Fibroblast of pulmonary artery (primary cell): ENCODE measurements around the gene MYRIP.
"Not testable (repeated sequence)": the region's sequence is repeated elsewhere in the genome, so short reads cannot be mapped to it uniquely, and the experiment has no call there.

ENCODE experiments used
- DNase-seq: peaks from one replicate; pipeline ENCODE4 v3.0.0-alpha.2; 2010; ENCODE audit warnings: low read depth
- H3K4me3 ChIP-seq: replicated peaks from 2 replicates; pipeline ENCODE4 v1.5.1; 2011; ENCODE audit warnings: low read depth, mild to moderate bottlenecking, control low read depth, low read length, moderate library complexity
- TF ChIP-seq, protein P1 (sequence below): IDR thresholded peaks from 2 replicates; pipeline ENCODE4 v1.5.1; 2011; ENCODE audit warnings: mild to moderate bottlenecking, control low read depth, low read length, inconsistent platforms; ENCODE audit errors: missing control alignments

MYRIP gene

DNA sequence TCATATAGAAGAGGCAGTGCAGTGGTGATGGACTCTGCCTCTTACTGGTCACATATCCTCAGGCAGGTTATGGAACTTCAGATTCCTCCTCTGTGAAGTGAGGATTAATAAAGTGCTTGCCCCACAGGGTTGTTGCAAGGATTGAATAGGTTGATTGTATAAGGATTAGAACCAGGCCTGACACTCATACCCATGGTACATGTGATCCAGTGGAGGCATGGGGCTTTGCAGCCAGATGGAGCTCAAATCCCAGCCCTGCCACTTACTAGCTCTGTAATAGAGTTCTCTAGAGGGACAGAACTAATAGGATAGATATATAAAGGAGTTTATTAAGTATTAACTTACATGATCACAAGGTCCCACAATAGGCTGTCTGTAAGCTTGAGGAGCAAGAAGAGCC lies 315.5 kb downstream of the MYRIP start:
- TF ChIP-seq, protein P1, sequence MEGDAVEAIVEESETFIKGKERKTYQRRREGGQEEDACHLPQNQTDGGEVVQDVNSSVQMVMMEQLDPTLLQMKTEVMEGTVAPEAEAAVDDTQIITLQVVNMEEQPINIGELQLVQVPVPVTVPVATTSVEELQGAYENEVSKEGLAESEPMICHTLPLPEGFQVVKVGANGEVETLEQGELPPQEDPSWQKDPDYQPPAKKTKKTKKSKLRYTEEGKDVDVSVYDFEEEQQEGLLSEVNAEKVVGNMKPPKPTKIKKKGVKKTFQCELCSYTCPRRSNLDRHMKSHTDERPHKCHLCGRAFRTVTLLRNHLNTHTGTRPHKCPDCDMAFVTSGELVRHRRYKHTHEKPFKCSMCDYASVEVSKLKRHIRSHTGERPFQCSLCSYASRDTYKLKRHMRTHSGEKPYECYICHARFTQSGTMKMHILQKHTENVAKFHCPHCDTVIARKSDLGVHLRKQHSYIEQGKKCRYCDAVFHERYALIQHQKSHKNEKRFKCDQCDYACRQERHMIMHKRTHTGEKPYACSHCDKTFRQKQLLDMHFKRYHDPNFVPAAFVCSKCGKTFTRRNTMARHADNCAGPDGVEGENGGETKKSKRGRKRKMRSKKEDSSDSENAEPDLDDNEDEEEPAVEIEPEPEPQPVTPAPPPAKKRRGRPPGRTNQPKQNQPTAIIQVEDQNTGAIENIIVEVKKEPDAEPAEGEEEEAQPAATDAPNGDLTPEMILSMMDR: no peak
- DNase-seq: no peak
- H3K4me3 ChIP-seq: no peak overlapping the region

DNA sequence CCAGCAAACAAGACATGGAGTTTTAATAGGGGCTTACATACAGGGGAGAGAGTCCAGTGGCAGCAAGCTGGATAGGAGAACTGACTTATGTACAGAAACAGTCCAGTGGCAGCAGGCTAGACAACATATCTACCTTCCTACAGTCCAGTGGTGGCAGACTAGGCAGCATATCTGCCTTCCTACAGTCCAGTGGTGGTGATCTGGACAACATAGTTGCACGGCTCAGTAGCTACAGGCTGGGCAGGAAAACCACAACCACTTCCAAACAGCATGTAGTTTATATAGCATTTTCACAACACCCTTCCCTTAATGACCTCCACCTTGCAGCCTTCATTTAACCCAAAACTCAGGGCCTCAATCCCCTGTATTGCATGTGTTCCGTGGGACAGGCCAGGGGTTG lies 318.8 kb downstream of the MYRIP start:
- no peak overlapping the region for H3K4me3 ChIP-seq
- no peak for DNase-seq
- TF ChIP-seq, protein P1: no peak

DNA sequence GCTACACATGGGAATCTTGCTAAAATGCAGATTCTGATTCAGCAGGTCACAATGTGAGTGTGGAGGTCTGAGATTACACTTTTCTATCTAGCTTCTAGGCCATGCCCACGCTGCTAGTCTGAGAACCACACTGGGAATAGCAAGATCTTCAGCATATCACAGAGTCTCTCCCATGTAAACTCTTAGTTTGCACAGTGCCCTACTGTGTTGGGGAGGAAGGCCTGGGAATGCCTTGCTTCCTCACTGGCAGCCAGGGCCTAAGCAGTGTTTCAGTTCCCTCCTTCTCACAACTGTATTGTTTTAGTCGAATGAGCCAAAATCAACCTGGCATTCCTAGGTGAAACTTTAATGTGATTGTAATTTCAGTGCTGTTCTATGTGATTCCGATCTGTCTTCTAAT lies 320.1 kb downstream of the MYRIP start:
- TF ChIP-seq, protein P1: no peak
- DNase-seq: no peak
- no peak overlapping the region for H3K4me3 ChIP-seq

DNA sequence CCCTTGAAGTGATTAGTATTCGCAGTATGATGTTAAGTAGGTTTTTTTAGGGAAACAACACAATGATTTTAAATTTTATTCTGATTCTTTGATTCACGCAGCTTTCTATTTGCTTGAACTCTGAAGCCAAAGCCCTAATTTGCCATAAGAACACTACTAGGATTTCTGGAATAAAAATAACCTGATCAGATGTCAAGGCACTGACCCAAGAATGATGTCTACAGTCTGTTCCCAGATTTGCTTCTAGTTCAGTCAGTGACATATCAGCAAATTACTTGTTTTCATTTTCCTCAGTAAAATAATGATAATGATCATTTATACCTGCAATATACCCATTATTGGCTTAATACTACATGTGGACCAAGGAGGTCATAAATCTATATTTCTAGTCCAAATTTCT lies 320.6 kb downstream of the MYRIP start:
- no peak for DNase-seq
- TF ChIP-seq, protein P1: no peak
- no peak overlapping the region for H3K4me3 ChIP-seq

DNA sequence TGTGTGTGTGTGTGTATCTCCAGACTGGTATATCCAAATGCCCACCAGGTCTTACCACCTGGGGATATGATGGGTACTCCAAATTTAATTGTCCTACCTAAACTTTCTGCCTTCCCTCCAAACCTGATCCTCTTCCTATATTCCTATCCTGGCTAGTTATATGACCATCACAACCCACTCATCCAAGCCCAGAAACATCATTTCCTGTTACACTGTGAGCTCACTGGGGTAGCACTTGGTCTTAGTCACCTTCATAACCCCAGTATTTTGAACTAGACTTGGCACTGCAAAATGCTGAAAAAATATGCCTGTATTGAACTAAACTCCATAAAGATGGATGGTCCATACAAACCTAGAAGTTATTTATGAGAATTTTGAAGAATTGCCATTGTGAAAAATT lies 321.3 kb downstream of the MYRIP start:
- TF ChIP-seq, protein P1: no peak
- H3K4me3 ChIP-seq: no peak overlapping the region
- DNase-seq: no peak

DNA sequence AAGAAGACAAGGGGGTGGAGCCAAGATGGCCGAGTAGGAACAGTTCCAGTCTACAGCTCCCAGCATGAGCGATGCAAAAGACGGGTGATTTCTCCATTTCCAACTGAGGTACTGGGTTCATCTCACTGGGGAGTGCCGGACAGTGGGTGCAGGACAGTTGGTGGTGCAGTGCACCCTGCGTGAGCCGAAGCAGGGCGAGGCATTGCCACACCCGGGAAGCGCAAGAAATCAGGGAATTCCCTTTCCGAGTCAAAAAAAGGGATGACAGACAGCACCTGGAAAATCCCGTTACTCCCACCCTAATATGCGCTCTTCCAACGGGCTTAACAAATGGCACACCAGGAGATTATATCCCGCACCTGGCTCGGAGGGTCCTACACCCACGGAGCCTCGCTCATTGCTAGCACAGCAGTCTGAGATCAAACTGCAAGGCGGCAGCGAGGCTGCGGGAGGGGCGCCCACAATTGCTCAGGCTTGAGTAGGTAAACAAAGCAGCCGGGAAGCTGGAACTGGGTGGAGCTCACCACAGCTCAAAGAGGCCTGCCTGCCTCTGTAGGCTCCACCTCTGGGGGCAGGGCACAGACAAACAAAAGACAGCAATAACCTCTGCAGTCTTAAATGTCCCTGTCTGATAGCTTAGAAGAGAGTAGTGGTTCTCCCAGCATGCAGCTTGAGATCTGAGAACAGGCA lies 324.6 kb downstream of the MYRIP start:
- not testable (repeated sequence) for DNase-seq, H3K4me3 ChIP-seq

DNA sequence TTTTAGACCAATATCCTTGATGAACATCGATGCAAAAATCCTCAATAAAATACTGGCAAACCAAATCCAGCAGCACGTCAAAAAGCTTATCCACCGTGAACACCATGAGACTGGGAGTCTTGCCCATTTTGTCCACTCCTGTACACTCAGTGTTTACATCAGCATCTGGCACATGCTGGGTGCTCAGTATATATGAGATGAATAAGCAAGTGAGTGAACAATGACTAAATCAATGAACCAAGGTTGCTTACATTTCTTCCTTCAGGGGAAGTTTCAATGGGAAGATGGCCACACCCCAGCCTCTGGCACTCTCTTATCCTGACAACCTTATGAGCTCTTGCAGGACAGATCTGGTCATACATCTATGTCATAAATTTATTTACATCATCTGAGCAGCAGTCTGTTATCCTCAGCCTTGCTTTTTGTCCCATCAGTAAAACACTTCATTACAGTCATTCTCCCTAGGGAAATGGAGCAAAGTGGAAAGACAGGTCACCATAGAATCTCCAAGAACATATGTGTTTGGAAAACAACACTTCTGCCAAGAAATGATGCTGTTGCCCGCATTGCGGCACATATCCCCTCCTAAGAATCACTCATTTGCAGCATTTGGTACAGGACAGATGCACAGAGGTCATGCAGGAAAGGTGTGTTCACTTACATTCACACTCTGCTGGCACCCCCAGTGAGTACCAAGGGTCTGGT lies 328.3 kb downstream of the MYRIP start:
- TF ChIP-seq, protein P1: no peak
- peak; percentile 14 for DNase-seq
- no peak overlapping the region for H3K4me3 ChIP-seq
